SK-N-SH treated with all-trans-retinoic acid at 6 μM for 48 hours (cell line): ENCODE data around the gene APLP1.

ENCODE experiments used
- ATAC-seq: fragments of 200-7000 bp; cut with Tn5 transposase; 3 replicates; pipeline ENCODE4 v1.9.1; 2020; ENCODE audit warnings: mild to moderate bottlenecking, moderate library complexity
- ARNTL ChIP-seq: fragments of 450-650 bp; formaldehyde crosslinking; IDR thresholded peaks from 2 replicates; pipeline ENCODE4 v1.5.0; 2020; ENCODE audit warnings: low read depth, mild to moderate bottlenecking, moderate library complexity, borderline replicate concordance
- BACH2 ChIP-seq: fragments of 250-450 bp; sonication (Bioruptor Pico); IDR thresholded peaks from 2 replicates; pipeline ENCODE4 v1.9.0; 2021; ENCODE audit warnings: mild to moderate bottlenecking, borderline replicate concordance
- CSDC2 ChIP-seq: fragments of 250-450 bp; sonication (Bioruptor Pico); IDR thresholded peaks from 2 replicates; pipeline ENCODE4 v1.5.0; 2020; ENCODE audit warnings: mild to moderate bottlenecking, moderate library complexity
- ESRRG ChIP-seq: fragments of 250-450 bp; sonication (Bioruptor Pico); IDR thresholded peaks from 2 replicates; pipeline ENCODE4 v1.6.1; 2021; ENCODE audit warnings: mild to moderate bottlenecking
- GLIS3 ChIP-seq: fragments of 250-450 bp; sonication (Bioruptor Pico); IDR thresholded peaks from 2 replicates; pipeline ENCODE4 v1.5.0; 2020; ENCODE audit warnings: mild to moderate bottlenecking, moderate library complexity
- ISL1 ChIP-seq: fragments of 250-450 bp; sonication (Bioruptor Pico); IDR thresholded peaks from 2 replicates; pipeline ENCODE4 v2.1.2; 2022; ENCODE audit warnings: mild to moderate bottlenecking, moderate library complexity
- OSR1 ChIP-seq: fragments of 250-450 bp; sonication (Bioruptor Pico); IDR thresholded peaks from 2 replicates; pipeline ENCODE4 v1.8.0; 2022; ENCODE audit warnings: moderate library complexity, mild to moderate bottlenecking, inconsistent platforms
- PPARA ChIP-seq: fragments of 250-450 bp; sonication (Bioruptor Pico); IDR thresholded peaks from 2 replicates; pipeline ENCODE4 v1.5.0; 2020; ENCODE audit warnings: mild to moderate bottlenecking, borderline replicate concordance
- RARB ChIP-seq: fragments of 250-450 bp; sonication (Bioruptor Pico); IDR thresholded peaks from 2 replicates; pipeline ENCODE4 v1.8.0; 2021; ENCODE audit warnings: mild to moderate bottlenecking, moderate library complexity
- SNAI2 ChIP-seq: fragments of 250-450 bp; sonication (Bioruptor Pico); IDR thresholded peaks from 2 replicates; pipeline ENCODE4 v1.5.0; 2020; ENCODE audit warnings: mild to moderate bottlenecking, moderate library complexity
- TCF4 ChIP-seq: fragments of 250-450 bp; sonication (Bioruptor Pico); IDR thresholded peaks from 2 replicates; pipeline ENCODE4 v1.8.0; 2021; ENCODE audit warnings: mild to moderate bottlenecking, moderate library complexity, borderline replicate concordance
- ZC3H10 ChIP-seq: fragments of 250-450 bp; sonication (Bioruptor Pico); IDR thresholded peaks from 2 replicates; pipeline ENCODE4 v1.5.1; 2021; ENCODE audit warnings: mild to moderate bottlenecking, moderate library complexity
- ZFP3 ChIP-seq: fragments of 250-450 bp; sonication (Bioruptor Pico); IDR thresholded peaks from 2 replicates; pipeline ENCODE4 v1.5.0; 2020; ENCODE audit warnings: mild to moderate bottlenecking, moderate library complexity
- ZFP30 ChIP-seq: fragments of 450-650 bp; formaldehyde crosslinking; IDR thresholded peaks from 2 replicates; pipeline ENCODE4 v1.5.0; 2022; ENCODE audit warnings: mild to moderate bottlenecking, moderate library complexity
- ZNF565 ChIP-seq: fragments of 450-650 bp; formaldehyde crosslinking; conservative IDR thresholded peaks from 2 replicates; pipeline ENCODE4 v1.5.0; 2020; ENCODE audit warnings: low read depth, mild to moderate bottlenecking, moderate library complexity
- ZNF70 ChIP-seq: fragments of 450-650 bp; formaldehyde crosslinking; IDR thresholded peaks from 2 replicates; pipeline ENCODE4 v1.5.0; 2020; ENCODE audit warnings: mild to moderate bottlenecking, moderate library complexity
- ZNF8 ChIP-seq: fragments of 450-650 bp; formaldehyde crosslinking; IDR thresholded peaks from 2 replicates; pipeline ENCODE4 v1.5.0; 2020; ENCODE audit warnings: mild to moderate bottlenecking, moderate library complexity
- TF ChIP-seq, protein P1 (sequence below): fragments of 250-450 bp; sonication (Bioruptor Pico); IDR thresholded peaks from 2 replicates; pipeline ENCODE4 v1.5.1; 2020; ENCODE audit warnings: low read depth, mild to moderate bottlenecking, moderate library complexity
- TF ChIP-seq, protein P2 (sequence below): fragments of 250-450 bp; sonication (Bioruptor Pico); IDR thresholded peaks from 2 replicates; pipeline ENCODE4 v1.5.1; 2021; ENCODE audit warnings: mild to moderate bottlenecking, moderate library complexity
- TF ChIP-seq, protein P3 (sequence below): fragments of 250-450 bp; sonication (Bioruptor Pico); IDR thresholded peaks from 2 replicates; pipeline ENCODE4 v1.8.0; 2020; ENCODE audit warnings: mild to moderate bottlenecking, moderate library complexity, borderline replicate concordance

Gene APLP1

DNA sequence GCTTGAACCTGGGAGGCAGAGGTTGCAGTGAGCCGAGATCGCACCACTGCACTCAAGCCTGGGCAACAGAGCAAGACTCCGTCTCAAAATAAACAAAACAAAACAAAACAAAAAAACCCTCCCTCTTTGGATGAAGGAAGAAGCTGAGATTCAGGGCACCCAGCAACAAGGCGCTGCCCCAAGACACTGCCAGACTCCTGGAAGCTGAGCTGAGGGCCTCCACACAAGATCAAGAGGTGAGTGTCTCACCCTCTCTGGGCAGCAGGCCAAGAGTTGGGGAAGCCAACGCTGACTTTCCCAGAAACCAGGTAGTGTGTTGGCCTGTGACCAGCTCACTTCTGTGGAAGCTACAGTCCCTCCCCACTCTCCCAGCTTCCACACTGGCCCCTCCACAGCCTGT is 43.4 kb downstream of the APLP1 start:
- no peak for ATAC-seq
- TF ChIP-seq ZNF565 (CRISPR knock-in tag): no peak

DNA sequence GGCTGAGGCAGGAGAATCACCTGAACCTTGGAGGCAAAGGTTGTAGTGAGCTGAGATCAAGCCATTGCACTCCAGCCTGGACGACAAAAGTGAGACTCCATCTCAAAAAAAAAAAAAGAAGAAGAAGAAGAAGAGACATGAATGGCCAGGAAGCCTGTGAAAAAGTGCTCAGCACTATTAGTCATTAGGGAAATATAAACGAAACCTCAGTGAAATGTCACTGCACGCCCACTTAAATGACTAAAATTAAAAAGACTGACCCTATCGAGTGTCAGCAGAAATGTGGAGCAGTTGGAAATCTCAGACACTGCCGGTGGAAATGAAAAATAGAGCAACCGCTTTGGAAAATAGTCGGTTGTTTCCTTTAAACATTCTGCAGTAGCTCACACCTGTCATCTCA is 45.2 kb downstream of the APLP1 start:
- TF ChIP-seq BACH2 (CRISPR knock-in tag) (no peak), ZNF565 (CRISPR knock-in tag) (no peak), ZNF70 (CRISPR knock-in tag) (no peak), CSDC2 (CRISPR knock-in tag) (no peak), ESRRG (CRISPR knock-in tag) (no peak), RARB (CRISPR knock-in tag) (no peak), ZFP3 (CRISPR knock-in tag) (no peak), OSR1 (CRISPR knock-in tag) (no peak), TCF4 (CRISPR knock-in tag) (no peak), PPARA (CRISPR knock-in tag) (no peak), GLIS3 (no peak), SNAI2 (no peak), ZC3H10 (CRISPR knock-in tag) (no peak), ZNF8 (no peak), ARNTL (CRISPR knock-in tag) (no peak)
- TF ChIP-seq, protein P1, sequence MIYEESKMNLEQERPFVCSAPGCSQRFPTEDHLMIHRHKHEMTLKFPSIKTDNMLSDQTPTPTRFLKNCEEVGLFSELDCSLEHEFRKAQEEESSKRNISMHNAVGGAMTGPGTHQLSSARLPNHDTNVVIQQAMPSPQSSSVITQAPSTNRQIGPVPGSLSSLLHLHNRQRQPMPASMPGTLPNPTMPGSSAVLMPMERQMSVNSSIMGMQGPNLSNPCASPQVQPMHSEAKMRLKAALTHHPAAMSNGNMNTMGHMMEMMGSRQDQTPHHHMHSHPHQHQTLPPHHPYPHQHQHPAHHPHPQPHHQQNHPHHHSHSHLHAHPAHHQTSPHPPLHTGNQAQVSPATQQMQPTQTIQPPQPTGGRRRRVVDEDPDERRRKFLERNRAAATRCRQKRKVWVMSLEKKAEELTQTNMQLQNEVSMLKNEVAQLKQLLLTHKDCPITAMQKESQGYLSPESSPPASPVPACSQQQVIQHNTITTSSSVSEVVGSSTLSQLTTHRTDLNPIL (CRISPR knock-in tag): no peak
- TF ChIP-seq, protein P2, sequence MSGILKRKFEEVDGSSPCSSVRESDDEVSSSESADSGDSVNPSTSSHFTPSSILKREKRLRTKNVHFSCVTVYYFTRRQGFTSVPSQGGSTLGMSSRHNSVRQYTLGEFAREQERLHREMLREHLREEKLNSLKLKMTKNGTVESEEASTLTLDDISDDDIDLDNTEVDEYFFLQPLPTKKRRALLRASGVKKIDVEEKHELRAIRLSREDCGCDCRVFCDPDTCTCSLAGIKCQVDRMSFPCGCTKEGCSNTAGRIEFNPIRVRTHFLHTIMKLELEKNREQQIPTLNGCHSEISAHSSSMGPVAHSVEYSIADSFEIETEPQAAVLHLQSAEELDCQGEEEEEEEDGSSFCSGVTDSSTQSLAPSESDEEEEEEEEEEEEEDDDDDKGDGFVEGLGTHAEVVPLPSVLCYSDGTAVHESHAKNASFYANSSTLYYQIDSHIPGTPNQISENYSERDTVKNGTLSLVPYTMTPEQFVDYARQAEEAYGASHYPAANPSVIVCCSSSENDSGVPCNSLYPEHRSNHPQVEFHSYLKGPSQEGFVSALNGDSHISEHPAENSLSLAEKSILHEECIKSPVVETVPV (CRISPR knock-in tag): no peak
- ATAC-seq: no peak

DNA sequence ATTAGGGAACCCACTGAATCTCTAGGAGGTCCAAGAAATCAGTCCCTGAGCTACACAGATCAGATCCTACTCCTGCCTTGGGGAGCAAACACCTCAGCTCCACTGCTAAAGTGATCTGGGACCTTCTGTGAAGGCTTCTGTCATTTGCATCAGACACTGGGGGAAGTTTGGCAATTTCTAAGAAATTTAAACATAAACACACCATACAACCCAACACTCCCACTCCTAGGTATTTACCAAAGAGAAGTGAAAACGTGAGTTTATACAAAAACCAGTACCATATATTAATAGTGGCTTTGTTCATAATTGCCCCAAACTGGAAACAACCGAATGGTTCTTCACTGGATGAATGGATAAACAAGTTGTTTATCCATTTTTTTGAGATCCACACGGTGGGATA is 47.1 kb downstream of the APLP1 start:
- TF ChIP-seq ZFP30 (CRISPR knock-in tag): no peak
- TF ChIP-seq TCF4 (CRISPR knock-in tag): no peak
- TF ChIP-seq, protein P1 (CRISPR knock-in tag): no peak
- TF ChIP-seq, protein P2 (CRISPR knock-in tag): no peak
- no peak for TF ChIP-seq BACH2 (CRISPR knock-in tag)
- no peak for TF ChIP-seq GLIS3
- no peak for TF ChIP-seq PPARA (CRISPR knock-in tag)
- TF ChIP-seq RARB (CRISPR knock-in tag): no peak
- no peak for TF ChIP-seq ESRRG (CRISPR knock-in tag)
- no peak for TF ChIP-seq ISL1
- no peak for TF ChIP-seq ZC3H10 (CRISPR knock-in tag)
- no peak for TF ChIP-seq ZNF8
- TF ChIP-seq CSDC2 (CRISPR knock-in tag): no peak
- TF ChIP-seq, all 23 proteins: peak for 0
- no peak for ATAC-seq

DNA sequence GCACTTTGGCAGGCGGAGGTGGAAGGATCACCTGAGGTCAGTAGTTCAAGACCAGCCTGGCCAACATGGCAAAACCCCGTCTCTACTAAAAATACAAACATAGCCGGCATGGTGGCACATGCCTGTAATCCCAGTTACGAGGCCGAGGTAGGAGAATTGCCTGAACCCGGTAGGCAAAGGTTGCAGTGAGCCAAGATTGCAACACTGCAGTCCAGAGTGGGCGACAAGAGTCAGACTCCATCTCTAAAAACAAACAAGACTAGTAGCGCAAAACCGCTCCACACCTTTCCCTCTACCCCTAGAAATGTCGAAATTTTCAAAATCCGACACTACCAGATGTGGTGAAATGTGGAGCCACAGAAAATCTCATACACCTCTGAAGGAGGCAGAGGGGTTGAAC is 50.9 kb downstream of the APLP1 start:
- TF ChIP-seq ZNF8: no peak
- no peak for TF ChIP-seq RARB (CRISPR knock-in tag)
- no peak for TF ChIP-seq PPARA (CRISPR knock-in tag)
- no peak for TF ChIP-seq ZNF565 (CRISPR knock-in tag)
- TF ChIP-seq ESRRG (CRISPR knock-in tag): no peak
- no peak for ATAC-seq

DNA sequence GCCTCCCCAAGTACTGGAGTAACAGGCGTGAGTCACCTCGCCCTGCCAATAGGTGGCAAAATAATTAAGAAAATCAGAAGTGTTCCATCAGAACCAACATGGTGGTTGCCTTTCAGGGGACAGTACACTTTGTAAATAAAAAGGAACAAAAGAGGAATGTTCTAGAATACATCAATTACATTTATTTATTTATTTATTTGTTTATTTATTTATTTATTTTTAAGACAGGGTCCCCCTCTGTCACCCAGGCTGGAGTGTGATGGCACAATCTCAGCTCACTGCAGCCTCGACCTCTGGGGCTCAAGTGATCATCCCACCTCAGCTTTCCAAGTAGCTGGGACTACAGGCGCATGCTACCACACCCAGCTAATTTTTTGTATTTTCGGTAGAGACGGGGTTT is 52.6 kb downstream of the APLP1 start:
- ATAC-seq: no peak
- no peak for TF ChIP-seq ZFP3 (CRISPR knock-in tag)
- TF ChIP-seq BACH2 (CRISPR knock-in tag): no peak
- no peak for TF ChIP-seq SNAI2
- TF ChIP-seq CSDC2 (CRISPR knock-in tag): no peak
- TF ChIP-seq ZNF70 (CRISPR knock-in tag): no peak
- no peak for TF ChIP-seq RARB (CRISPR knock-in tag)

DNA sequence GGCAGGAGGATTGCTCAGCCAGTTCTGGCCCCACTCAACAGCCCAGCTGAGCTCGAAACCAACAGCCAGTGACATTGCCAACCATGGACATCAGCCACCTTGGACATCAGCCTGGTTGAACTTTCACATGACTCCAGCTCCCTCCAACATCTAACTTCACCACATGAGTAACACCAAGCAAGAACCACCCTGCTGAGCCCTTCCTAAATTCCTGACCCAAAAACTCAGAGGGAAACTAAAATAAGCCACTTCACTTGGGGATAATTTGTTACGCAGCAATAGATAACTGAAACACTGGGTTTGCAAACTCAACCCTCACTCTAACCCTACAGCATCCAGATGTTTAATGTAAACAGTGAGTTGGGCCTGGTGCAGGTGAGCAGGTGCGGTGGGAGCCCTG is 57.1 kb downstream of the APLP1 start:
- ATAC-seq: no peak
- TF ChIP-seq, protein P3, sequence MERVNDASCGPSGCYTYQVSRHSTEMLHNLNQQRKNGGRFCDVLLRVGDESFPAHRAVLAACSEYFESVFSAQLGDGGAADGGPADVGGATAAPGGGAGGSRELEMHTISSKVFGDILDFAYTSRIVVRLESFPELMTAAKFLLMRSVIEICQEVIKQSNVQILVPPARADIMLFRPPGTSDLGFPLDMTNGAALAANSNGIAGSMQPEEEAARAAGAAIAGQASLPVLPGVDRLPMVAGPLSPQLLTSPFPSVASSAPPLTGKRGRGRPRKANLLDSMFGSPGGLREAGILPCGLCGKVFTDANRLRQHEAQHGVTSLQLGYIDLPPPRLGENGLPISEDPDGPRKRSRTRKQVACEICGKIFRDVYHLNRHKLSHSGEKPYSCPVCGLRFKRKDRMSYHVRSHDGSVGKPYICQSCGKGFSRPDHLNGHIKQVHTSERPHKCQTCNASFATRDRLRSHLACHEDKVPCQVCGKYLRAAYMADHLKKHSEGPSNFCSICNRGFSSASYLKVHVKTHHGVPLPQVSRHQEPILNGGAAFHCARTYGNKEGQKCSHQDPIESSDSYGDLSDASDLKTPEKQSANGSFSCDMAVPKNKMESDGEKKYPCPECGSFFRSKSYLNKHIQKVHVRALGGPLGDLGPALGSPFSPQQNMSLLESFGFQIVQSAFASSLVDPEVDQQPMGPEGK: no peak
- TF ChIP-seq TCF4 (CRISPR knock-in tag) (no peak), ARNTL (CRISPR knock-in tag) (no peak), CSDC2 (CRISPR knock-in tag) (no peak), RARB (CRISPR knock-in tag) (no peak), ZFP30 (CRISPR knock-in tag) (no peak)
- TF ChIP-seq, protein P1 (CRISPR knock-in tag): no peak
